SK-N-SH treated with all-trans-retinoic acid at 6 μM for 48 hours (cell line): Measurements from ENCODE around the gene RPL3.

Experiments used
- ATAC-seq: fragments of 200-7000 bp; cut with Tn5 transposase; 3 replicates; pipeline ENCODE4 v1.9.1; 2020; ENCODE audit warnings: mild to moderate bottlenecking, moderate library complexity
- CSDC2 ChIP-seq: fragments of 250-450 bp; sonication (Bioruptor Pico); IDR thresholded peaks from 2 replicates; pipeline ENCODE4 v1.5.0; 2020; ENCODE audit warnings: mild to moderate bottlenecking, moderate library complexity
- CSRNP3 ChIP-seq: fragments of 250-450 bp; sonication (Bioruptor Pico); IDR thresholded peaks from 2 replicates; pipeline ENCODE4 v1.5.1; 2021; ENCODE audit warnings: mild to moderate bottlenecking, moderate library complexity
- GLIS3 ChIP-seq: fragments of 250-450 bp; sonication (Bioruptor Pico); IDR thresholded peaks from 2 replicates; pipeline ENCODE4 v1.5.0; 2020; ENCODE audit warnings: mild to moderate bottlenecking, moderate library complexity
- ISL1 ChIP-seq: fragments of 250-450 bp; sonication (Bioruptor Pico); IDR thresholded peaks from 2 replicates; pipeline ENCODE4 v2.1.2; 2022; ENCODE audit warnings: mild to moderate bottlenecking, moderate library complexity
- OSR1 ChIP-seq: fragments of 250-450 bp; sonication (Bioruptor Pico); IDR thresholded peaks from 2 replicates; pipeline ENCODE4 v1.8.0; 2022; ENCODE audit warnings: moderate library complexity, mild to moderate bottlenecking, inconsistent platforms
- PPARA ChIP-seq: fragments of 250-450 bp; sonication (Bioruptor Pico); IDR thresholded peaks from 2 replicates; pipeline ENCODE4 v1.5.0; 2020; ENCODE audit warnings: mild to moderate bottlenecking, borderline replicate concordance
- RARB ChIP-seq: fragments of 250-450 bp; sonication (Bioruptor Pico); IDR thresholded peaks from 2 replicates; pipeline ENCODE4 v1.8.0; 2021; ENCODE audit warnings: mild to moderate bottlenecking, moderate library complexity
- SNAI2 ChIP-seq: fragments of 250-450 bp; sonication (Bioruptor Pico); IDR thresholded peaks from 2 replicates; pipeline ENCODE4 v1.5.0; 2020; ENCODE audit warnings: mild to moderate bottlenecking, moderate library complexity
- TCF4 ChIP-seq: fragments of 250-450 bp; sonication (Bioruptor Pico); IDR thresholded peaks from 2 replicates; pipeline ENCODE4 v1.8.0; 2021; ENCODE audit warnings: mild to moderate bottlenecking, moderate library complexity, borderline replicate concordance
- TOX ChIP-seq: fragments of 250-450 bp; sonication (Bioruptor Pico); IDR thresholded peaks from 2 replicates; pipeline ENCODE4 v1.8.0; 2021; ENCODE audit warnings: mild to moderate bottlenecking, moderate library complexity, borderline replicate concordance
- TSHZ2 ChIP-seq: fragments of 250-450 bp; sonication (Bioruptor Pico); IDR thresholded peaks from 2 replicates; pipeline ENCODE4 v1.5.0; 2020; ENCODE audit warnings: mild to moderate bottlenecking, moderate library complexity
- ZC3H10 ChIP-seq: fragments of 250-450 bp; sonication (Bioruptor Pico); IDR thresholded peaks from 2 replicates; pipeline ENCODE4 v1.5.1; 2021; ENCODE audit warnings: mild to moderate bottlenecking, moderate library complexity
- ZNF565 ChIP-seq: fragments of 450-650 bp; formaldehyde crosslinking; conservative IDR thresholded peaks from 2 replicates; pipeline ENCODE4 v1.5.0; 2020; ENCODE audit warnings: low read depth, mild to moderate bottlenecking, moderate library complexity
- ZNF70 ChIP-seq: fragments of 450-650 bp; formaldehyde crosslinking; IDR thresholded peaks from 2 replicates; pipeline ENCODE4 v1.5.0; 2020; ENCODE audit warnings: mild to moderate bottlenecking, moderate library complexity
- TF ChIP-seq, protein P1 (sequence below): fragments of 250-450 bp; sonication (Bioruptor Pico); IDR thresholded peaks from 2 replicates; pipeline ENCODE4 v1.5.1; 2020; ENCODE audit warnings: low read depth, mild to moderate bottlenecking, moderate library complexity
- TF ChIP-seq, protein P2 (sequence below): fragments of 250-450 bp; sonication (Bioruptor Pico); IDR thresholded peaks from 2 replicates; pipeline ENCODE4 v1.8.0; 2021; ENCODE audit warnings: low read depth, mild to moderate bottlenecking, moderate library complexity, borderline replicate concordance

The RPL3 gene

DNA sequence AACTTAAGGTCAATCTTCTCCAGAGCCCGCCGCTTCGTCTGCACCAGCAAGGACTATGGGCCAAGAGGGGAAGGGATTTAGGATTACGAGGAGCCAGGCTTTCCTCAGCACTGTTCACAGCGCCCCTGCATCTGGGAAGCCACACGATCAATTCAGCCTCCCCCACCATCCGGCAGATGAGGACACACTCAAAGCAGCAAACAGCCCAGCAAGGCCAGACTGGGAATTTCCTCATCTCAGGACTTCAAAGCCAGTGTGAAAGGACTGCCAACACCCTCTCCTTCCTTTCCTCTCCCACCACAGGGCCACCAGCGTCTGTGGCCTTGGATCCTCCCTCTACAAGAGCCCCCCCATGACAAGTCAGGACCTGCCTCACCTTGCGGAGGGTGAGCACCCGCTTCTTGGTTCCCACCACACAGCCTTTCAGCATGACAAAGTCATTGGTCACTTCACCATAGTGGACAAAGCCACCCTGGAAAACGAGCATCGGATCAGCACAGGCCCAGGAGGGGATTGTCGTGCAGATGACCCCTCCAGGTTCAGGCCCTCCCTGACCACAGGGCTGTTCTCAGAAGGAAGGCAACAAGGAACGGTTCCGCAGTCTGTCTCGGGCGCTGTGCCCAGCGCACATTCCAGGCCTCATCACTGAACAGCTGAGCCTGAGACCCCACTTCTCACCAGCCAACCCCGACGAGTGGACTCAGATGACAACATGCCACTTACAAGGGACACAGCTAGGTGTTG lies 6.0 kb downstream of the RPL3 start:
- TF ChIP-seq, protein P1, sequence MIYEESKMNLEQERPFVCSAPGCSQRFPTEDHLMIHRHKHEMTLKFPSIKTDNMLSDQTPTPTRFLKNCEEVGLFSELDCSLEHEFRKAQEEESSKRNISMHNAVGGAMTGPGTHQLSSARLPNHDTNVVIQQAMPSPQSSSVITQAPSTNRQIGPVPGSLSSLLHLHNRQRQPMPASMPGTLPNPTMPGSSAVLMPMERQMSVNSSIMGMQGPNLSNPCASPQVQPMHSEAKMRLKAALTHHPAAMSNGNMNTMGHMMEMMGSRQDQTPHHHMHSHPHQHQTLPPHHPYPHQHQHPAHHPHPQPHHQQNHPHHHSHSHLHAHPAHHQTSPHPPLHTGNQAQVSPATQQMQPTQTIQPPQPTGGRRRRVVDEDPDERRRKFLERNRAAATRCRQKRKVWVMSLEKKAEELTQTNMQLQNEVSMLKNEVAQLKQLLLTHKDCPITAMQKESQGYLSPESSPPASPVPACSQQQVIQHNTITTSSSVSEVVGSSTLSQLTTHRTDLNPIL = no peak
- no peak for TF ChIP-seq RARB (CRISPR knock-in tag)
- TF ChIP-seq SNAI2 (CRISPR knock-in tag) = no peak
- no peak for TF ChIP-seq TOX (CRISPR knock-in tag)
- no peak for TF ChIP-seq OSR1 (CRISPR knock-in tag)
- TF ChIP-seq, protein P2, sequence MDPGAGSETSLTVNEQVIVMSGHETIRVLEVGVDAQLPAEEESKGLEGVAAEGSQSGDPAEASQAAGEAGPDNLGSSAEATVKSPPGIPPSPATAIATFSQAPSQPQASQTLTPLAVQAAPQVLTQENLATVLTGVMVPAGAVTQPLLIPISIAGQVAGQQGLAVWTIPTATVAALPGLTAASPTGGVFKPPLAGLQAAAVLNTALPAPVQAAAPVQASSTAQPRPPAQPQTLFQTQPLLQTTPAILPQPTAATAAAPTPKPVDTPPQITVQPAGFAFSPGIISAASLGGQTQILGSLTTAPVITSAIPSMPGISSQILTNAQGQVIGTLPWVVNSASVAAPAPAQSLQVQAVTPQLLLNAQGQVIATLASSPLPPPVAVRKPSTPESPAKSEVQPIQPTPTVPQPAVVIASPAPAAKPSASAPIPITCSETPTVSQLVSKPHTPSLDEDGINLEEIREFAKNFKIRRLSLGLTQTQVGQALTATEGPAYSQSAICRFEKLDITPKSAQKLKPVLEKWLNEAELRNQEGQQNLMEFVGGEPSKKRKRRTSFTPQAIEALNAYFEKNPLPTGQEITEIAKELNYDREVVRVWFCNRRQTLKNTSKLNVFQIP = no peak
- TF ChIP-seq ZC3H10 = no peak
- no peak for TF ChIP-seq ZNF565 (CRISPR knock-in tag)
- TF ChIP-seq, all 23 proteins: peak for 0
- ATAC-seq = no peak

DNA sequence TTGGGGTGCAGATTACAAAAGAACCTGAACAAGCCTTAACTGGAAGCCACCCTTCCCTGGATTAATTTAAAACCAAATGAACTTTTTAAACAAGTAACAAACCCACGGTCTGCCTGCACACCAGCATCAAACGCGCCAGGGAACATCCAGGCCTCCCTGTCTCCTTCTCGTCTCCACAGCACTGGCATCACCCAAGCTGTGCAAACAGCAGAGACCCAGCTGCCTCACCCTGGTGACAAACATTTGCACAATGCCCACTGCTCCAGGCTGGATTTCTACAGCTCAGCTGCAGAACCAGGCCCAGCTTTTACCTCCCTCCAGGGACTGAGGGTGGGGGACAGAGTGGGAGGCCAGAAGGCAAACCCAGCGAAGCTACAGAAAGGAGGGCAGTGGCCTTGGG lies 7.0 kb downstream of the RPL3 start:
- TF ChIP-seq OSR1 (CRISPR knock-in tag) (no peak), GLIS3 (CRISPR knock-in tag) (no peak), ZC3H10 (no peak), CSRNP3 (CRISPR knock-in tag) (no peak), CSDC2 (CRISPR knock-in tag) (no peak), PPARA (no peak)
- TF ChIP-seq, protein P1 = no peak

GRCh38 chr22:39311592-39312400 lies 7.6 kb downstream of the RPL3 start:
- no peak; the same call in 2 of the 3 replicates for ATAC-seq
- TF ChIP-seq OSR1 (CRISPR knock-in tag) = no peak
- no peak for TF ChIP-seq ZNF565 (CRISPR knock-in tag)
- no peak for TF ChIP-seq CSRNP3 (CRISPR knock-in tag)
- TF ChIP-seq TSHZ2 (CRISPR knock-in tag) = no peak
- no peak for TF ChIP-seq TOX (CRISPR knock-in tag)
- TF ChIP-seq ISL1 (CRISPR knock-in tag) = no peak
- TF ChIP-seq ZNF70 = no peak
- no peak for TF ChIP-seq SNAI2 (CRISPR knock-in tag)
- TF ChIP-seq TCF4 (CRISPR knock-in tag) = no peak
- TF ChIP-seq, all 23 proteins: peak for 0

More for the DNA sequence above, 7.0 kb downstream of the RPL3 start:
- ATAC-seq = no peak
